ENCODE data around the gene MYCL.

DNA sequence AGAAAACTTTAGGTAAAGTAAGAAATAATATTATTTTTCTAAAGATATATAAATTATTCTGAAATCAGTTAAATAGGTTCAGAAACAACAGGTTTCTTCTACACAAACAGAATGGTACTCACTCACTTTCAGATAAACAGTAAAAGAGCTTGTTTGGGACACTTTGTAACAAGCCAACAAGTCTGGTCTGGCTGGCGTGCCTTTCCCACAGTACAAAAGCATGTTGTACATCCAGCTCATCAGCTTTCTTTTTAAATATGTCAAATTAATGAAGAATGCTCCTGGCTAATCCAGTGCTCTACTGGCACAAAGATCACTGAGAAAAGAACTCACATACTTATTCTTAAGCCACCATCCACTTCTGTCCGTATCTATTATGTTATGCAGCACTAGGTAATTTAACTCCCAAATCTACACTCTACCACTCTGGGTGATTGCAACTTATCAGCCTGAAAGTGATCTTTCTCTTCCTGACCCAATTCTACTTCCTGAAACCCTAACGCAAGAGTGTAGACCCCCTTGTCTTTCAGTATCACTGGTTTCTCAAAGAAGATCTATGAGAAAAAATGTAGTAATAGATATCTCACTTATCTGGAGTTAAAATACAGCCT is 51.0 kb downstream of the MYCL start:
- TF ChIP-seq, protein P1, sequence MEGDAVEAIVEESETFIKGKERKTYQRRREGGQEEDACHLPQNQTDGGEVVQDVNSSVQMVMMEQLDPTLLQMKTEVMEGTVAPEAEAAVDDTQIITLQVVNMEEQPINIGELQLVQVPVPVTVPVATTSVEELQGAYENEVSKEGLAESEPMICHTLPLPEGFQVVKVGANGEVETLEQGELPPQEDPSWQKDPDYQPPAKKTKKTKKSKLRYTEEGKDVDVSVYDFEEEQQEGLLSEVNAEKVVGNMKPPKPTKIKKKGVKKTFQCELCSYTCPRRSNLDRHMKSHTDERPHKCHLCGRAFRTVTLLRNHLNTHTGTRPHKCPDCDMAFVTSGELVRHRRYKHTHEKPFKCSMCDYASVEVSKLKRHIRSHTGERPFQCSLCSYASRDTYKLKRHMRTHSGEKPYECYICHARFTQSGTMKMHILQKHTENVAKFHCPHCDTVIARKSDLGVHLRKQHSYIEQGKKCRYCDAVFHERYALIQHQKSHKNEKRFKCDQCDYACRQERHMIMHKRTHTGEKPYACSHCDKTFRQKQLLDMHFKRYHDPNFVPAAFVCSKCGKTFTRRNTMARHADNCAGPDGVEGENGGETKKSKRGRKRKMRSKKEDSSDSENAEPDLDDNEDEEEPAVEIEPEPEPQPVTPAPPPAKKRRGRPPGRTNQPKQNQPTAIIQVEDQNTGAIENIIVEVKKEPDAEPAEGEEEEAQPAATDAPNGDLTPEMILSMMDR (conservative IDR thresholded peaks at IDR 0.05), result no peak
- TF ChIP-seq ZFX (IDR thresholded peaks at IDR 0.05), result no peak

All from C4-2B (cell line).